SU-DHL-6 (cell line): ENCODE measurements around the gene CP.

ENCODE experiments used
- EZH2phosphoT487 ChIP-seq: fragments of 200-600 bp; sonication (generic), shearing (Covaris generic); conservative IDR thresholded peaks from 2 replicates; pipeline ENCODE4 v1.6.1; 2018; ENCODE audit warnings: mild to moderate bottlenecking, antibody characterized with exemption, low read length, moderate library complexity, mixed read lengths
- TF ChIP-seq, protein P1 (sequence below): fragments of 200-600 bp; sonication (generic); IDR thresholded peaks from one replicate; pipeline ENCODE4 v1.5.1; 2017; ENCODE audit warnings: antibody characterized with exemption, mild to moderate bottlenecking, low read length, moderate library complexity; ENCODE audit not compliant: insufficient read depth, poor library complexity, severe bottlenecking

DNA sequence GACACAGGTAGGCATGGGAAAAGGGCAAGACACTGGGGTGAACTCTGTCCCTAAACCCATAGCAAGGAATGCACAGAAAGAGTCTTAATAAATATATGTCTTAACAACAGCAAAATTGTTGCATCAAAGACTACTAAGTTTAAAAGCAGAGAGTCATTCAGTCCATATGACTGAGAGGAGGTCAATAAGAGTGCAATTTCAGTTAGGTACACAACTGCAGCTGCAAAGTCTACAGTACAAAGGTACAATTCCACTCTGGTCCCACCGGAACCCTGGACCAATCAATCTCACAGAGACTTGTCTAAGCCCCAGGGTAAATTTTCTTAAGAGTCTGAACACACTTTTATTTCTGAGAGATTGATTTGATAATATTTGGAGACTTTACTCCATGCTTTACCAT, 6.9 kb downstream of the CP start:
- TF ChIP-seq, protein P1, sequence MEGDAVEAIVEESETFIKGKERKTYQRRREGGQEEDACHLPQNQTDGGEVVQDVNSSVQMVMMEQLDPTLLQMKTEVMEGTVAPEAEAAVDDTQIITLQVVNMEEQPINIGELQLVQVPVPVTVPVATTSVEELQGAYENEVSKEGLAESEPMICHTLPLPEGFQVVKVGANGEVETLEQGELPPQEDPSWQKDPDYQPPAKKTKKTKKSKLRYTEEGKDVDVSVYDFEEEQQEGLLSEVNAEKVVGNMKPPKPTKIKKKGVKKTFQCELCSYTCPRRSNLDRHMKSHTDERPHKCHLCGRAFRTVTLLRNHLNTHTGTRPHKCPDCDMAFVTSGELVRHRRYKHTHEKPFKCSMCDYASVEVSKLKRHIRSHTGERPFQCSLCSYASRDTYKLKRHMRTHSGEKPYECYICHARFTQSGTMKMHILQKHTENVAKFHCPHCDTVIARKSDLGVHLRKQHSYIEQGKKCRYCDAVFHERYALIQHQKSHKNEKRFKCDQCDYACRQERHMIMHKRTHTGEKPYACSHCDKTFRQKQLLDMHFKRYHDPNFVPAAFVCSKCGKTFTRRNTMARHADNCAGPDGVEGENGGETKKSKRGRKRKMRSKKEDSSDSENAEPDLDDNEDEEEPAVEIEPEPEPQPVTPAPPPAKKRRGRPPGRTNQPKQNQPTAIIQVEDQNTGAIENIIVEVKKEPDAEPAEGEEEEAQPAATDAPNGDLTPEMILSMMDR, result no peak
- no peak for TF ChIP-seq EZH2phosphoT487
